HG03520 (cell line): Measurements from ENCODE around the gene CHCHD6.

Experiments used
- ATAC-seq: cut with Tn5 transposase; IDR thresholded peaks from one replicate; pipeline ENCODE4 v1.9.1; 2021; ENCODE audit warnings: mild to moderate bottlenecking, moderate library complexity; ENCODE audit not compliant: unreplicated experiment

Gene CHCHD6

DNA sequence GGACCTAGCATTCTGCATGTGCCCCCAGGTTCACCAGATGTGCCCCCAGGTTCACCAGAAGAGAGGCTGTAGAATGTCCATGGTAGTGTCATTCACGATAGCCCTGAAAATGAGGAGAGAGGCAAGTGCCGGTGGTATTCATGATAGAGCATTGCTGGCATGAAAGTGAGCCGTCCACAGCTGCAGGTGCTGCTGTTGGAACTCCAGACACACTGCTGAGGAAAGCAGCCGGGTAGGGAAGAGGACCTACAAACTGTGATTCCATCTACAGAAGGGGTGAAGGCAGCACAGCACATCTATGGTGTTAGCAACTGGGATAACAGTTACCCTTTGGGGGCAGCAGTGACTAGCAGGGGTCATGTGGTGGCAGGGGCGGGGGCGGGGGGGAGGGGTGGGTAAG lies 153.9 kb downstream of the CHCHD6 start:
- no peak for ATAC-seq

DNA sequence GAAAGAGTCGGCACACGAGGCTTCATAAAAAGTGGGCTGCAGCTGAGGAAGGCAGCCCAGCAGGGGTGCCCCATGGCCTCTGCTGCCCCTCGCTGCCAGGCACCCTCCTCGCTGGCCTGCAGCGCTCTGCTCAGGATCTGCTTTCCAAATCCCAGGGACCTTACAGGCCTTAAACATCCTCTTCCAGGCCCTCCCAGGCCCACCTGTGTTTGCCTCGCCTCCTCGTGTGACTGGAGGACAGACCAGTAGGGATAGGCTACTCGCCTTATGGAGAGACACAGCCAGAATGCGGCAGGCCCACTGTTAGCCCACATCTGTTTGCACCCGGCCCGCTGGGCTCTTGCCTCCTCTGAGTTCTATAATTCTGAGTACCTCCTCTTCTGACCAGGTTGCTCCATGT lies 154.4 kb downstream of the CHCHD6 start:
- no peak for ATAC-seq

DNA sequence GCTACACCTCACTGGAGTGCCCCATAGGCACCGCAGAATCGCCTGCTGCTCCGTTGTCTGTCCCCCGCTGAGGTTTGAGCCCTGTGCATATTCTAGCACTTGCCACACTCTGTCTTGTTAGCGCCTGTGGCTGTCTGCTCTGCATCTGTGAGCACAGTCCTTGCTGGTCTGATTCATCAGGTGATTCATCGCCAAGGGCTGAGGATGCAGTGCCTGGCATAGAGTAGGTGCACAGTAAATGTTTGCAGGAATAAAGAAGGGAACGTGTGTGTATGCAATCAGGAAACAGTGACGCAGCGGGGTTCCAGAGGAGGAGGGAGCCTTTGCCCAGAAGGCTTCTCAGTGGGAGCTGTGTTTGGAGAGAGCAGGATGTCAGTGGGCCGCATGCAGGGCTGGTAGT lies 154.8 kb downstream of the CHCHD6 start:
- no peak for ATAC-seq

DNA sequence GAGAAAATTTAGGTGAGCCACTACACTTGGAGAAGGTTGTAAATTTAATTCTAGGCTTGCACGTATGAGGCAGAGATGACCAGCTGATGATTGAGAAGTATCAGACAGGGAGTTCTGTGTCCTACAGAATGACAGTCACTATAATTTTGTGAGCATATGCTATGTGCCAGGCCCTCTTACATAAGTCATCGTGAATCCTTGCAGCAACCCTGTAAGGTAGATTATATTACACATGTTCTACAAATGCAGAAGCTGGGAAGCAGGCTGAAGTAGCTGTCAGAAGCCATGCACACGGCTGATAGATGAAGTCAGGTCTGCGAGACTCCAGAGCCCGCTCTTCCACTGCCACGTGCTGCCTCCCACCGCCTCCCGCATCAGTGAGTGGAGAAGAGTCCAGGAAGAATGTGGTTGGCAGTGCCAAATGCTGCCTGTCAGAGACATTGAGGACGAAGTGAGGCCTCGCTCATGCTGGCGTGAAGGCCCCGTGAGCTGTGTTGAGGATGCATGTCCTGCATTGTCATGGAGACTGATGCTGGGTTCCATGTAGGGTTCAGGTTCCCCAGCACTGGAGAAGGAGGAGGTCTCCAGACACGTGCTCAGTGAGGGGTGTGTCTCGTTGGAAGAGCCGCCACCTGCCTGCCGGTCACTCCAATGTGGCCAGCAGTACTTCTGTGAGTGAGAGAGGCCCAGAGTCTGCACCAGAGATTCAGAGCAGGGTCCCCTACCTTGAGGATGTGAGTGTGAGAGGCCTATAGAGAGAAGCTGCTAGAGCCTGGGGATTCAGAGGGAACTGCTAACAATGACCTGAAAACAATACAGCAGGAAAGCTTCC lies 155.6 kb downstream of the CHCHD6 start:
- ATAC-seq, result no peak

DNA sequence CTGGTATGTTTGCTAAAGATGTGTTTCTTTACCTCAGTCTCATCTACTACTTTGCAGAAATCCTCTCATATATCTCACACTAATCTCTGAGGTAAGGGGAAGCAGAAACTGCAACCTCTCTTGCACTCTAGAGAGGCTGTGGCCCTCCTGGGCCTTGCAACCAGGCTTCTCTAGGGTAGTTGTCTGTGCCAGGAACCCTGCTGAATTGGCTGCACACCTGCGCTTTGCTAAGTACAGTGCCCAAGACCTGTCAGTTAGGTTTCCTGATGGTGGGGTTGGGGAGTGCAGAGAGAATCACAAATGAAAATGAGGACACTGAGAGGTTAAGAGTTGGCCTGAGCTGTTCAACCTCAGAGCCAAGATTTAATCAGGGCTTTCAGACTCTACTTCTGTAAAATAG lies 161.7 kb downstream of the CHCHD6 start:
- no peak for ATAC-seq

DNA sequence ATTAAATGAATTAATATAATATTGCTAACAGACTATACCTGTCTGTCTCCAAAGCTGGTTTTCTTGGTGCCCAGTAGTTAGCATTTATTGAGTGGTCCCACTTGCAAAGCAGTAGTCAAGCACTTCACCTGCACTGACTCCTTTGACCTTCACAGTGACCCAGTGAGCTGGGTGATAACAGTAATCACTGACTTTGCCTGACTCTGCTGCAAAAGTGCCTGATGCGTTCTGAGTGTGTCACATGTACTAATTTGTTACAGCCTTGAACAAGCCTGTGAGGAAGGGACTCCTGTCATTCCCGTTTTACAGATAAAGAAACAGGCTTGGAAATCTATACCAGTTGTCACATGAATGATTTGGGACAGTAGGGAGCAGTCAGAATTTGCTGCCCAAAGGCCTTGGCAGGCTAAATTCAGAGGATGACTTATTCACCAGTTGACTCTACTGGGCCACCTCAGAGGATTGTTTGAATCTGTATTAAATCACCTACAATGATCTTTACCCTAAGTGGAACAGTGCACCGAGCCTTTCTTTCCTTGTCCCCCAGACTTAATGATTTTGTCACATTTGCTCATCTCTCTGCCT lies 162.2 kb downstream of the CHCHD6 start:
- ATAC-seq, result no peak

DNA sequence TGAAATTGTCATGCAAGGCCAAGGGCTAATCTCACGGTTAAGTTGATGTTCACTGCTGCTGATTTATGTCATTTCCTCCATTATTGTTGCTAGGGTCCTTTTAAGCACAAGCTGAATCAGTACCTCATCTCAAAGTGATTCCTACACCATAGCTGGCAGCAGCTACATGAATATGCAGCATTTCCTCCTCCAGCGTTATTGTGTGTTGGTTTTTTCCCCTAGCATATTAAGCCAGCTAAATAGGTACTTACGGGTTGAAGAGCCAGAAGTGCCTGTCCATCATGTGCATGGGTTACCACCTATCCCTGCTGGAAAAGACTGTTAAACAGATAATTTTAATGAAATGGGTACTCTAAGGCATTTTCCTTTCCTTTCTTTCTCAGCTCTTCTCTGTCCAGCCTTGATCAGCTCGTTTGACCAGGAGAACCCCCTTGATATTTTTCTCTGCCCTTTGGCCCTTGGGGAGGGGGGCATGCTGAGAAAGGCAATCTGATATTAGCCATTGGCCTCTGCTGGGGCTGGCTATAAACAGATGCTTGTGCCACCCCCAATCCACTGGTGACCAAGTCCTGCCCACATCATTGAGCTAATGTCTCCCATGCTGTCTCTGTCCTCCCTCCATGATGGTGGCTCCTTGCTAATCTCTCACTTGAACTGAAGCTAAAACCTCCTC lies 163.3 kb downstream of the CHCHD6 start:
- no peak for ATAC-seq

DNA sequence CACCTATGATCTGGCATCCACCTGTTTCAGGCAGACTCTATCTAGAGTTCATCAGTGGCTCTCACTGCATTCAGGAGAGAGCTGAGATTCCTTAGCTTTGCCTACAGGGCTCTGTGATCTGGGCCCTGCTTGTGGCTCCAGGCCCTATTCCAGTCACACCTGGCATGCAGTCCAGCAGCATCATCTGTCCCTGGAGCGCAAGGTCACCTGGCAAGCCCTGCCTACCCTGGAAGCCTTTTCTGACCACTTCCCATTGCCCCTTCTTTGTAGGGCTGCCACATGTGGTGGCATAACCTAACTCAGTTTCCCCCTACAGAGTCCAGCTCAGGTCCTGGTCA lies 163.8 kb downstream of the CHCHD6 start:
- no peak for ATAC-seq

DNA sequence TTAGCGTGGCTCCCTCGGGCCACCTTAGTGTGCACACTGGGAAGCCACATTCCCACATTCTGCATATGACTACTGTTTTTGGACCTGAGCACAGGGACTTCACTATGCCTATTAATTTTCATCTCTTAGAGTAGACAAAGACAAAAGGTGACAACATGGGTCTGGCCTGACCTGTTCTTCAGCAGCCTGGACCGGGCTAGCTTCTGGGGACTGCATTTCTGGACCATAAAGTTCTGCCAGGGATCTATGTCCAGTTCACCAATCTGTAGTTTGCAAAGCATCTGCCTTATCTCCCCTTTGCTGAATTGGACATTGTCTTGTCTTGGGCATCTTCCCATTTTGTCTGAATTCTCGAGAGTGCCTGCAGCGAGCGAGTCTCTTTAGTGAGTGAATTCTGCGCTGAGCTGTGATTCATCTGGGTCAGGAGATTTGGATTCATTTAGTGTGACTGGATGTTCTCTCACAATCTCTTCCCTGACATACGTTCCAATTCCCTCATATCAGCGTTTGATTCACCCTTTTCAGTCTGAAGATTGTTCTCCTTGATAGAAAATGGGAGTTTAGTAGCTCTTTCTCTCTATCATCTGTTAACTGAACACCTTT lies 166.7 kb downstream of the CHCHD6 start:
- ATAC-seq, result no peak

DNA sequence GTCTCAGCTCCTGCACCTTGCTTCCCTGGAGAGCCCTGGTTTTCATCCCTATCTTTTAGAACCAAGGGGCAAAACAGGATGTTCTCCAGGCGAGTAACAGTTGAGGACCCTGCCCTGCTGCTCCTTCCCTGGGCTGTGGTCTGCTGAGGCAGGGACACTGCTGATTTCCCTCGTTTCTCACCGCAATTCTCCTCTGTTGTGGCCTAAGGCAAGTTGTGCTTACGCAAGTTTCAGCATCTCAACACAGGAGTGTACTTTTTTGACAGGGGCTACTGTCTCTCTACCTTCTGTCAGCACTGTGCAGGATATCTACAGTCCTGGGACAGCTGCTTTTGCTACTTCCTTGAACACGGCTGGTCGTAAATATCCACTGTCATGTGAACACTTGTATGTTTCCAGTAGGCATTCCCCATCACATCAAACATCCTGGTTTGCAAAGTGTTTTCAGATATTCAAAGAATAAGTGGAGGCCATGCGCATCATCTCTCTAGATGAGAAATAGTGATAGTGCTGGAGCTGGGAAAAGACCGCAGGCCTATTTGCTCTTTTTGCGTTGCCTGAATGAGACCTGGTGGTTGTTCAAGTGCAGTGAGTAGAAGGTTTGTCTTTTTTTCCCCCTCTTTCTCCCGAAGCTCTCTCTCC lies 168.8 kb downstream of the CHCHD6 start:
- no peak for ATAC-seq

DNA sequence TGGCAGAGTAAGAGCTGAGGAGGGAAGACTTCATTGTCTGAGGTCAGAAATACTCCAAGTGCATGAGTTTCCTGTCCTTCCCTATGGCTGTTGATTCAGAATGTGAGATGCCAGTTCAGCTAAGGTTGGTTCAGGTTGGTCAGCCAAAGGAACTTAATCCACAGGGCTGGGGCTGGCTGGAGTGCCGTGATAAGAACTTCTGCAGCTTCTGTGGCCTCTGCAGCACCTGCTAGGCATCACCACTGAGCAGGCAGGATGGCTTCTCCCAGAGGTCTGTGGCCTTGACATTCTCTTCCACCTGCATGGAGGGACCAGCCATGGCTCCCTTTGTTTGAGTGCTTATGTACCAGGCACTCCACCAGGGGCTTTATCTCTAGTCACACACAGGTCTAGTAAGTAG lies 169.4 kb downstream of the CHCHD6 start:
- ATAC-seq, result no peak

DNA sequence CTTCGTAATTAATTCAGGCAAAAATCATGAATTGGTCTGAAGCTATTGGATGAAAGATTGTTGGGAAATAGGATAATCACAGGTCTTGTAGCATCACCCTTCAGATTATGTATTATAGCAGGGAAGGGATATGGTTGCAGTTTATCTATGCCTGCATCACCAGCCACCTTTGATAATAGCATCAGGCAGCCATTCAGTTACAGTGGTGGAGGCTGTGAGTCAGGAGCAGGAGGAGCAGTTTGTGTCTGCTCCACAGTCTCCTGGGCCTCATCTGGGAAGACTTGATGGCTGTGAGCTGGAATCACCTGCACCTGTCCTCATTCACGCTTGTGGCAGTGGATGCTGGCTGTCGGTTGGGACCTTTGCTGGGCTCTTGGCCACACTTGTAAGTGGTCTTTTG lies 174.6 kb downstream of the CHCHD6 start:
- no peak for ATAC-seq

DNA sequence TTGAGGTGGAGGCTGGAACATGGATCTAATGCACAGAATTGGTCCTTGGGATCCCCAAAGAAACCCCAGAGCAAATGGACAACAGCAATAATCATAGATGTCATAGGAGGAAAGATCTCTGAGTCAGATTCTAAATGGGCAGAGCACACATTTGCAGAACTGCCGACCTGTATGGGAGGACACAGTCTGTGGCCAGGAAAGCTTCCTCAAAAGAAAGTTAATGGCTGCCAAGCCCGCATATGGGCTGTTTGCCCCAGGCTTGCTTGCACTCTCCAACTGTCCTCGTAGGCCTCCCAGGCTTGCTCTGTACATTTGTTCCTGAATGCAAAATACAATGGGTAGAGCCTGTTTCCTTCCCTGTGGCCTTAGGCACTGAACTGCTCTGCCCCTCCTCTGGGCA lies 176.9 kb downstream of the CHCHD6 start:
- no peak for ATAC-seq

DNA sequence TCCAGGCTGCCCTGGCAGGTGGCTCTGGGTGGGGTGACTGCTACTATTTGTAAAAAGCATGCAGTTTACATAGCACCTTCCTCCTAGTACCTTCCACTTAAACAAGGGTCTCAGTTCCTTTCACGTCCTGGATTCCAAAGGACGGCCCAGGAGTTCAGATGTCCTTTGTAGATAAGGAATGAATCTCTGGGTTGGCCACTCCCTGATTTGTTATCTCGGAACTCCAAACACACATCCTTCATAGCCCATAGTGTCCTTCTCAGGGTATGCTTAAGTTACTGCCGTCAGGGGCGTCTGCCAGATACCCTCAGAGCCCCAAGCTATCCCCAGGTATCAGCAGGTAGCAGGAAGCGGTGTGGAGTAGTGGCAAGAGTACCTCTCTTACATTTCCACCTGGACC lies 177.8 kb downstream of the CHCHD6 start:
- no peak for ATAC-seq

DNA sequence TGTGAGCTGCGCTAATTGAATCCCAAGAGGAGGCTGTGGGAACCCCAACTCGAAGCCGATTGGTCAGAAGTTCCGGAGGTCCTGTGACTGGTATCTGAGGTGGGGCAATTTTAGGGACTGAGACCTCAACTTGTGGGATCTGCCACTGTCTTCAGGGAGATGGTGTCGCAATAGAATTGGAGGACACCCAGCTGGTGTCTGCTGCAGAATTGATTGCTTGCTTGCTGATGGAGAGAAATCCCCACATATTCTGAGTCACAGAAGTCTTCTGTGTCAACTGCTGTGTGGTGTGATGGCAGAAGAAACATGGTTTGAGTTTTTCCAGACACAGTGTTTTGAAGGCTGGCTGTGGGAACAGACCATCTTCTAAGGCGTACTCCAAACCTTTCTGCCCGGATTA lies 179.2 kb downstream of the CHCHD6 start:
- ATAC-seq, result no peak

DNA sequence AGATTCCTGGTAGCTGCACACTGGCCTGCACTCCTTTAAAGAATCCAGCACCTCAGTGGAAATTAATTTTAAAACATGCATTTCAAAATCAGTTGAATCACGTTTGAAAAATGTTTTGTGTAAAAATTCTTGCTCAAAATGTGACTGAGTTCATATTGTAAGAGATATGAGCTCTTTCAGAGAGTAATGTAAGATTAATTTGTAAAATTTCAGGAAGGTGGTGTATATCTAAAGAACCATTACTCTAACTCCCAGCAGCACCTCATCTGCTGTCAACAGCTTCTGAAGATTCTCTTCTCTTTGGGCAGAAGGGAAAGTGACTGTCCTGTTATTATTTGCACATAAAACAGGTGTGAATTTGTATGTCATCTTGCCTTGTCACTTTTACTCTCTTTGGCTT lies 181.4 kb downstream of the CHCHD6 start:
- ATAC-seq, result no peak

DNA sequence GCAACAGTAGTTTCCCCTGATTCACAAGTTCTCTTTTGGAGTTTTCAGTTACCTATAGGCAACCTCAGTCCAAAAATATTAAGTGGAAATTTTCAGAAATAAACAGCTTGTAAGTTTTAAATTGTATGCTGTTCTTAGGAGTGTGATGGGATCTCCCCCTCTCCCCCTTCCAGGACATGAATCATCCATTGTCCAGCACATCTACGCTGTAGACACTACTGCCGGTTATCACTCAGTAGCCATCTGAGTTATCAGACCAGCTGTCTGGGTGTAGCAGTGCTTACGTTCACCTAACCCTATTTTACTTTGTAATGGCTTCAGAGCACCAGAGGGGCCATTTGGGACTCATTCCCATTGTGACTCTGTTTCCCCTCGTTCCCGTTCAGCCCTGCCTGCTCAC lies 182.2 kb downstream of the CHCHD6 start:
- no peak for ATAC-seq

DNA sequence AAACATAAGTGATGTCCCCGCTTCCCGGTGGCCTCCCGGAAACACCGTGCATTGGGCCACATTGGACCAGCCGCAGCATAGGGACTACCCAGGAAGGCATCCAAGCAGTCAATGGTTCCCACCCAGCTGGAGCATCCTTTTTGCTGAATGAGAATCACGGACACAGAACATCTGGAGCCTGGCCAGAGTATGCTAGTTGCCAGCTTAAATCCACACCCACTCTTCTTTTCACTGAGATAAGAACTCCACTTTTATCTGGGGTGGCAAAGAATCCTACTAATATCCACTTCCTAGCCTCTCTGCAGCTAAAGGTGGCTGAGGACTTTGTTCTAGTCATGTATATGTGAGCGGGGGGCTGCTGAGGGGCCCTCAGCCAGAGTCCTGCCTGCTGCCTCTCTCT lies 183.6 kb downstream of the CHCHD6 start:
- ATAC-seq, result no peak

DNA sequence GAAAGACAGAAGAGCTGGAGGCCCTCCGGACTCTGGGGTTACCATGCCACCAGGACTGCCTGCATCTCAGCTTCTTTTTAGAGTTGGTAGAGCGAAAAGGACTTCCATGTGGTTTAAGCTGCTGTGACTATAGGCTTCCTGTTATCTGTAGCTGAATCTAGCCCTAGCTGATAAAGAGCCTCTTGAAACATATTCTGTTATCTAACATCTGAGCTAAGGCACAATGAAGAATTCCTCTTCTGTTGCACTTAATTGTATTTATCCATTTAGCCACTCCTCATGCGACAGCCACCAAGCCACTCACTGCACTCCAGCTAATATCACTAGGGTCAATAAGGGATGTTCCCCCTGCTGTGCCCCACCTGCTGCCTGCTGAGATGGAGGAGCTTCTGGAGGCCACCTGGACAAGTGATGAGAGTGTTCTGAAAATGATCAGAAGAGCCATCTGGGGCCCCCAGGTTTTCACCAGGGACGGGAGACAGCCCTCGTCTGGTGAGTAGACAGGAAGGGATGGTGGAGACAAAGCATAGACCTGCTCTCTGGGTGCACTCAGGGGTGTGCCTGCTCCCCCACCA lies 184.2 kb downstream of the CHCHD6 start:
- no peak for ATAC-seq

DNA sequence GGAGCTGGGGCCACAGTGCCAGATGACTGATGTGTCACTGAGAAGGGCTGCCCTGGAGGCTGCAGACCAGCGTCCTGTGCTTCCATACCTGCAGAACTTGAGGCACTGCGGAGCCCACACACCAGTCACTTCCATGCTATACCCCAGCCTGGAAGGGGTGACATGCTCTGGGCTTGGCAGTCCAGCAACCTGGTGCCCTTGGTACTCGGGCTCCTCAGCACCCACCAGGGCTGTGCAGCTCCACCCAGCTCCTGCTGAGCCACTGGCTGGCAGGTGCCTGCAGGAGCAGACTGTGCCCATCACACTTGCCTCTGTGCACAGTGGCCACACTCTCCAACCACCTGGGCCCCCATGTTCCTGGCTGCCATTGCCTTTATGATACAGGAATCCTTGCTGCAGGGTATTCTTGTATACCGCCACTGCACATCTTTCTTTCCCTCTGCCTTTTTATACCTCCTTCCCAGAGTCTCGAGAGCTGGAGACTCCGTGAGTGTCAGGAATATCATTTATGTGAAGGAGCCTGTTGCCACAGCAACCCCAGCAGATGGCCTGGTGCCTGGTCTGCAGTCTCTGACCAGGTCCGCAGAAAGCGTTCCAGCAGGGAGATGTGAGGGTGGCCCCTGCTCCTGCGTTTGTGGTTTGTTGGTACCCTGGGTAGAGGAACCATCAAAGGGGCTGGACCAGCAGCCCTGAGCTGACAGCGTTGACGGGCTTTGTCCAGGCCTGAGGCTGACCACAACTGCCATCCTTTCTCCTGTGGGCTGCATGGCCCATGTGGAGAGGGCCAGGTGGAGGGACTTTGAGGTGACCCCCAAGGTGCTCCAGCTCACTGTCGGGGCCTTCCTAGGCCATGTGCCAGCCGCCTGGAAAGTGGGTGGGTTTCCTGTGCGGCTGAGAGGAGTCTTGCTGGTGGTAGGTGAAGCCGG lies 185.5 kb downstream of the CHCHD6 start:
- ATAC-seq, result no peak
